DND-41 (cell line): ENCODE results near the gene IRF4.

Source experiments
- ATAC-seq: fragments of 200-7000 bp; cut with Tn5 transposase; 3 replicates; pipeline ENCODE4 v1.9.1; 2021; ENCODE audit warnings: low read depth; ENCODE audit not compliant: insufficient read depth
- DNase-seq: peaks from one replicate; pipeline ENCODE4 v3.0.0-alpha.2; 2020
- H2AFZ ChIP-seq: 2 replicates; pipeline ENCODE4 v1.6.0; 2012; ENCODE audit warnings: low read depth, low read length
- H3K27ac ChIP-seq: 2 replicates; pipeline ENCODE4 v1.5.1; 2012; ENCODE audit warnings: low read length, inconsistent platforms
- H3K27me3 ChIP-seq: fragments of 200-600 bp; sonication (generic); 2 replicates; pipeline ENCODE4 v1.6.0; 2012; ENCODE audit warnings: low read length, mild to moderate bottlenecking, inconsistent platforms; ENCODE audit not compliant: insufficient read depth, poor library complexity
- H3K36me3 ChIP-seq: 2 replicates; pipeline ENCODE4 v1.5.1; 2012; ENCODE audit warnings: low read length, inconsistent platforms; ENCODE audit not compliant: insufficient read depth
- H3K4me1 ChIP-seq: 2 replicates; pipeline ENCODE4 v1.5.1; 2012; ENCODE audit warnings: mild to moderate bottlenecking, low read length; ENCODE audit not compliant: insufficient read depth
- H3K4me2 ChIP-seq: 2 replicates; pipeline ENCODE4 v1.6.0; 2012; ENCODE audit warnings: mild to moderate bottlenecking, moderate library complexity, low read length, inconsistent platforms; ENCODE audit not compliant: insufficient read depth
- H3K4me3 ChIP-seq, 2 experiments: fragments of 200-600 bp in 1 of 2; shearing (Covaris generic) in 1 of 2; 2 replicates each; pipeline ENCODE4 v1.5.1; 2012 to 2016; ENCODE audit warnings: inconsistent platforms in 2 of 2, low read length in 2 of 2, mild to moderate bottlenecking in 2 of 2, low read depth in 1 of 2, moderate library complexity in 1 of 2
- H3K79me2 ChIP-seq: 2 replicates; pipeline ENCODE4 v1.6.0; 2012; ENCODE audit warnings: low read length, inconsistent platforms; ENCODE audit not compliant: insufficient read depth
- H3K9ac ChIP-seq: 2 replicates; pipeline ENCODE4 v1.6.0; 2012; ENCODE audit warnings: low read depth, mild to moderate bottlenecking, inconsistent platforms, low read length, moderate library complexity
- H3K9me3 ChIP-seq: 2 replicates; pipeline ENCODE4 v1.5.1; 2012; ENCODE audit warnings: low read length, moderate library complexity, mild to moderate bottlenecking, inconsistent platforms; ENCODE audit not compliant: insufficient read depth, severe bottlenecking
- H4K20me1 ChIP-seq: 2 replicates; pipeline ENCODE4 v1.6.0; 2012; ENCODE audit warnings: low read length; ENCODE audit not compliant: insufficient read depth
- CTCF ChIP-seq: IDR thresholded peaks from 2 replicates; pipeline ENCODE4 v1.5.1; 2012; ENCODE audit warnings: borderline replicate concordance, low read length, moderate library complexity, mild to moderate bottlenecking; ENCODE audit not compliant: poor library complexity, severe bottlenecking; ENCODE audit errors: extremely low read depth
- EZH2 ChIP-seq: IDR thresholded peaks from 3 replicates; pipeline ENCODE4 v1.6.1; 2012; ENCODE audit warnings: borderline replicate concordance, low read depth, mild to moderate bottlenecking, moderate library complexity, low read length, inconsistent platforms; ENCODE audit not compliant: severe bottlenecking

IRF4 gene

GRCh38 chr6:439641-440167 is 48.2 kb downstream of the IRF4 start:
- no peak overlapping the region for H2AFZ ChIP-seq
- no peak overlapping the region for H3K27ac ChIP-seq
- no peak overlapping the region for H3K4me3 ChIP-seq
- no peak overlapping the region for H3K4me2 ChIP-seq
- no peak overlapping the region for H3K9ac ChIP-seq
- no peaks in the 10 kb centered on the region for H3K36me3 ChIP-seq
- ATAC-seq (no peak), DNase-seq (no peak)
- H4K20me1 ChIP-seq: no peaks in the 10 kb centered on the region
- H3K4me1 ChIP-seq: peaks cover under 1% of the 10 kb centered on the region; the same call in 1 of the 2 replicates
- H3K27me3 ChIP-seq: no peaks in the 10 kb centered on the region
- TF ChIP-seq CTCF: no peak
- no peak for TF ChIP-seq EZH2
- no peaks in the 10 kb centered on the region for H3K79me2 ChIP-seq
- no peaks in the 10 kb centered on the region for H3K9me3 ChIP-seq

GRCh38 chr6:441126-441920 is 49.8 kb downstream of the IRF4 start:
- H3K27ac ChIP-seq: no peak overlapping the region
- DNase-seq (no peak), ATAC-seq (no peak)
- H2AFZ ChIP-seq: no peak overlapping the region
- TF ChIP-seq EZH2: no peak
- no peak for TF ChIP-seq CTCF
- no peaks in the 10 kb centered on the region for H3K79me2 ChIP-seq
- no peaks in the 10 kb centered on the region for H4K20me1 ChIP-seq
- no peaks in the 10 kb centered on the region for H3K27me3 ChIP-seq
- H3K4me1 ChIP-seq: peaks cover 9% of the 10 kb centered on the region
- no peak overlapping the region for H3K4me3 ChIP-seq
- no peak overlapping the region for H3K4me2 ChIP-seq
- H3K9me3 ChIP-seq: no peaks in the 10 kb centered on the region
- no peak overlapping the region for H3K9ac ChIP-seq
- no peaks in the 10 kb centered on the region for H3K36me3 ChIP-seq

- DNase-seq (no peak), ATAC-seq (no peak)
- Histone ChIP-seq H3K9me3 (no peaks in the 10 kb centered on the region), H3K4me2 (no peak overlapping the region), H3K27me3 (no peaks in the 10 kb centered on the region), H4K20me1 (no peaks in the 10 kb centered on the region), H3K27ac (no peak overlapping the region), H3K4me3 (no peak overlapping the region), H3K36me3 (no peaks in the 10 kb centered on the region), H3K79me2 (no peaks in the 10 kb centered on the region), H3K9ac (no peak overlapping the region), H3K4me1 (peaks cover 20% of the 10 kb centered on the region), H2AFZ (no peak overlapping the region)
- no peak for TF ChIP-seq CTCF
- no peak for TF ChIP-seq EZH2
Observed at GRCh38 chr6:443621-444159, 52.1 kb downstream of the IRF4 start.
